ENCODE data around the gene ABCA3.

Gene ABCA3

GRCh38 chr16:2350500-2350899, 10.0 kb upstream of the ABCA3 start:
- no peak for FAIRE-seq

GRCh38 chr16:2343211-2343610, 2.7 kb upstream of the ABCA3 start:
- no peak for FAIRE-seq

GRCh38 chr16:2341456-2342447, 1.2 kb upstream of the ABCA3 start:
- no peak for FAIRE-seq

- no peak for FAIRE-seq
Measured at GRCh38 chr16:2339521-2340484, 725 bp downstream of the ABCA3 start.

- FAIRE-seq = no peak
Measured at GRCh38 chr16:2337431-2338296, 2.9 kb downstream of the ABCA3 start.

- no peak for FAIRE-seq
Measured at GRCh38 chr16:2335286-2335895, 5.1 kb downstream of the ABCA3 start.

GRCh38 chr16:2333772-2334379, 6.7 kb downstream of the ABCA3 start:
- FAIRE-seq = no peak

- FAIRE-seq = no peak
Measured at GRCh38 chr16:2333231-2333630, 7.3 kb downstream of the ABCA3 start.

- FAIRE-seq = no peak
Measured at GRCh38 chr16:2331931-2332267, 8.6 kb downstream of the ABCA3 start.

- no peak for FAIRE-seq
Measured at GRCh38 chr16:2331199-2331930, 9.2 kb downstream of the ABCA3 start.

- FAIRE-seq = no peak
Measured at GRCh38 chr16:2329532-2329931, 11.0 kb downstream of the ABCA3 start.

- no peak for FAIRE-seq
Measured at GRCh38 chr16:2328428-2328827, 12.1 kb downstream of the ABCA3 start.

- FAIRE-seq = no peak
Measured at GRCh38 chr16:2326191-2326590, 14.3 kb downstream of the ABCA3 start.

- FAIRE-seq = no peak
Measured at GRCh38 chr16:2325791-2326190, 14.7 kb downstream of the ABCA3 start.

- no peak for FAIRE-seq
Measured at GRCh38 chr16:2325181-2325580, 15.3 kb downstream of the ABCA3 start.

GRCh38 chr16:2324296-2324859, 16.1 kb downstream of the ABCA3 start:
- FAIRE-seq = no peak

- no peak for FAIRE-seq
Measured at GRCh38 chr16:2323701-2324100, 16.8 kb downstream of the ABCA3 start.

- FAIRE-seq = no peak
Measured at GRCh38 chr16:2319606-2320005, 20.9 kb downstream of the ABCA3 start.

GRCh38 chr16:2317231-2318020, 23.1 kb downstream of the ABCA3 start:
- no peak for FAIRE-seq
